HepG2 (cell line): ENCODE results near the gene LAMA5. TPM values are rescaled to one million over a fixed set of nuclear protein-coding genes. Genes with fewer than 3 reads are reported as not detected.

Experiments
- ARNT2 ChIP-seq: sonication (generic); formaldehyde crosslinking; IDR thresholded peaks from 2 replicates; pipeline ENCODE4 v1.8.0; 2022; ENCODE audit warnings: mild to moderate bottlenecking, low read depth, missing genetic modification reagents, moderate library complexity
- CREB3 ChIP-seq: sonication (generic); formaldehyde crosslinking; IDR thresholded peaks from 2 replicates; pipeline ENCODE4 v1.5.0; 2020; ENCODE audit warnings: missing genetic modification reagents
- DMAP1 ChIP-seq: IDR thresholded peaks from 2 replicates; pipeline ENCODE4 v1.6.1; 2016
- ESRRA ChIP-seq: sonication (generic); formaldehyde crosslinking; IDR thresholded peaks from 2 replicates; pipeline ENCODE4 v1.5.1; 2020; ENCODE audit warnings: mild to moderate bottlenecking, low read depth, missing genetic modification reagents
- HNRNPLL ChIP-seq: fragments of 200-400 bp; formaldehyde crosslinking; IDR thresholded peaks from 2 replicates; pipeline ENCODE4 v1.6.1; 2017; ENCODE audit warnings: mild to moderate bottlenecking, low read depth, low read length; ENCODE audit not compliant: poor library complexity, severe bottlenecking
- JUND ChIP-seq: sonication (generic); formaldehyde crosslinking; IDR thresholded peaks from 2 replicates; pipeline ENCODE4 v1.8.0; 2022; ENCODE audit warnings: mild to moderate bottlenecking, missing genetic modification reagents
- MAF1 ChIP-seq: sonication (generic); formaldehyde crosslinking; IDR thresholded peaks from 2 replicates; pipeline ENCODE4 v1.5.0; 2020; ENCODE audit warnings: missing genetic modification reagents, borderline replicate concordance
- MBD4 ChIP-seq: IDR thresholded peaks from 2 replicates; pipeline ENCODE4 v1.6.1; 2012; ENCODE audit warnings: low read length, inconsistent platforms, borderline replicate concordance
- MIXL1 ChIP-seq: IDR thresholded peaks from 2 replicates; pipeline ENCODE4 v1.6.1; 2016
- NFATC3 ChIP-seq: sonication (generic); formaldehyde crosslinking; IDR thresholded peaks from 2 replicates; pipeline ENCODE4 v1.5.1; 2020; ENCODE audit warnings: mild to moderate bottlenecking, missing genetic modification reagents
- NFKB2 ChIP-seq: sonication (generic); formaldehyde crosslinking; IDR thresholded peaks from 2 replicates; pipeline ENCODE4 v1.4.0; 2020; ENCODE audit warnings: missing genetic modification reagents, borderline replicate concordance
- PCBP1 ChIP-seq: fragments of 200-400 bp; formaldehyde crosslinking; IDR thresholded peaks from 2 replicates; pipeline ENCODE4 v1.6.1; 2017; ENCODE audit warnings: mild to moderate bottlenecking, low read depth, low read length, borderline replicate concordance
- PHF5A ChIP-seq: IDR thresholded peaks from one replicate; pipeline ENCODE4 v1.6.1; 2018; ENCODE audit warnings: low read depth, missing genetic modification reagents; ENCODE audit not compliant: unreplicated experiment
- RNF219 ChIP-seq: sonication (generic); formaldehyde crosslinking; IDR thresholded peaks from 2 replicates; pipeline ENCODE4 v1.5.0; 2020; ENCODE audit warnings: mild to moderate bottlenecking, missing genetic modification reagents
- SMAD9 ChIP-seq: sonication (generic); formaldehyde crosslinking; IDR thresholded peaks from 2 replicates; pipeline ENCODE4 v1.5.1; 2020; ENCODE audit warnings: mild to moderate bottlenecking, missing genetic modification reagents
- TEF ChIP-seq: sonication (generic); formaldehyde crosslinking; IDR thresholded peaks from 2 replicates; pipeline ENCODE4 v1.5.0; 2020; ENCODE audit warnings: missing genetic modification reagents
- TFAP4 ChIP-seq: sonication (generic); IDR thresholded peaks from 2 replicates; pipeline ENCODE4 v1.6.1; 2016; ENCODE audit warnings: low read depth, borderline replicate concordance
- ZBTB8A ChIP-seq: sonication (generic); formaldehyde crosslinking; IDR thresholded peaks from 2 replicates; pipeline ENCODE4 v1.4.0; 2020; ENCODE audit warnings: mild to moderate bottlenecking, low read depth, missing genetic modification reagents, borderline replicate concordance
- ZEB1 ChIP-seq: IDR thresholded peaks from 2 replicates; pipeline ENCODE4 v1.6.1; 2012; ENCODE audit warnings: mild to moderate bottlenecking, low read depth, inconsistent platforms; ENCODE audit not compliant: insufficient replicate concordance
- ZFP90 ChIP-seq: sonication (generic); formaldehyde crosslinking; IDR thresholded peaks from 2 replicates; pipeline ENCODE4 v1.8.0; 2022; ENCODE audit warnings: missing genetic modification reagents, mild to moderate bottlenecking, inconsistent platforms, borderline replicate concordance
- ZNF225 ChIP-seq: sonication (generic); formaldehyde crosslinking; IDR thresholded peaks from 2 replicates; pipeline ENCODE4 v1.4.0; 2020; ENCODE audit warnings: mild to moderate bottlenecking, missing genetic modification reagents
- ZNF251 ChIP-seq: sonication (generic); formaldehyde crosslinking; IDR thresholded peaks from 2 replicates; pipeline ENCODE4 v1.9.0; 2021; ENCODE audit warnings: mild to moderate bottlenecking, missing genetic modification reagents
- ZNF530 ChIP-seq: sonication (generic); formaldehyde crosslinking; IDR thresholded peaks from 2 replicates; pipeline ENCODE4 v1.5.0; 2020; ENCODE audit warnings: low read depth, mild to moderate bottlenecking, missing genetic modification reagents
- ZNF556 ChIP-seq: sonication (generic); formaldehyde crosslinking; IDR thresholded peaks from 2 replicates; pipeline ENCODE4 v1.4.0; 2020; ENCODE audit warnings: mild to moderate bottlenecking, missing genetic modification reagents, borderline replicate concordance
- ZNF598 ChIP-seq: sonication (generic); formaldehyde crosslinking; IDR thresholded peaks from 2 replicates; pipeline ENCODE4 v1.5.1; 2020; ENCODE audit warnings: mild to moderate bottlenecking, missing genetic modification reagents, borderline replicate concordance
- ZNF768 ChIP-seq: sonication (generic); formaldehyde crosslinking; IDR thresholded peaks from 2 replicates; pipeline ENCODE4 v1.4.0; 2020; ENCODE audit warnings: missing genetic modification reagents
- ZSCAN29 ChIP-seq: sonication (generic); formaldehyde crosslinking; conservative IDR thresholded peaks from 2 replicates; pipeline ENCODE4 v1.4.0; 2020; ENCODE audit warnings: mild to moderate bottlenecking, missing genetic modification reagents
- polyA plus RNA-seq, 8 experiments: library from polyadenylated mRNA; depleted of rRNA in 3 of 8; stranded (reverse) in 7 of 8; unstranded in 1 of 8; fragments of >200 nt; fragmentation: Illumina TruSeq in 4 of 8; extraction: Trizol in 4 of 8; gene quantifications; 2 replicates each; pipeline versions ENCODE4 v1.2.1 to v1.2.3, GENCODE V29; 2011 to 2016; ENCODE audit warnings: low read depth in 4 of 8, missing spikeins in 1 of 8, mixed read lengths in 1 of 8; ENCODE audit not compliant: insufficient read depth in 1 of 8
- total RNA-seq, 5 experiments: library from RNA; depleted of rRNA; stranded (reverse); fragments of >200 nt; fragmentation: Illumina TruSeq; extraction: Trizol; gene quantifications; 2 replicates each; pipeline ENCODE4 v1.2.3, GENCODE V29; 2016; ENCODE audit warnings: low read depth in 1 of 5

LAMA5 gene
- total and polyA plus RNA-seq, 2 of the 13 experiments (the other 11 are each of a cell fraction or from before 2014, with no cell fraction given) = 21.0 to 44.7 TPM

GRCh38 chr20:62410746-62411478, 43.8 kb upstream of the LAMA5 start (continued):
- TF ChIP-seq ZNF768 (CRISPR knock-in tag) = no peak
- no peak for TF ChIP-seq TEF (CRISPR knock-in tag)
- TF ChIP-seq ZNF225 (CRISPR knock-in tag) = 0 out of 2 replicates have a peak, but pooled peaks have one; percentile 11
- TF ChIP-seq NFATC3 = peak; percentile 40; the same call in 1 of the 2 replicates
- no peak for TF ChIP-seq RNF219 (CRISPR knock-in tag)
- 0 out of 2 replicates have a peak, but pooled peaks have one; percentile 11 for TF ChIP-seq MAF1 (CRISPR knock-in tag)
- no peak for TF ChIP-seq ZNF251 (CRISPR knock-in tag)
- TF ChIP-seq DMAP1 = no peak
- TF ChIP-seq ZBTB8A (CRISPR knock-in tag) = no peak
- TF ChIP-seq PCBP1 = 0 out of 2 replicates have a peak, but pooled peaks have one; percentile 12
- no peak; the same call in 1 of the 2 replicates for TF ChIP-seq ESRRA (CRISPR knock-in tag)
- TF ChIP-seq MBD4 = no peak
- TF ChIP-seq HNRNPLL = no peak
- TF ChIP-seq ZSCAN29 (CRISPR knock-in tag) = no peak
- TF ChIP-seq ARNT2 = 0 out of 2 replicates have a peak, but pooled peaks have one; percentile 65
- no peak for TF ChIP-seq MIXL1 (CRISPR knock-in tag)
- TF ChIP-seq NFKB2 (CRISPR knock-in tag) = peak; percentile 37; the same call in 1 of the 2 replicates
- TF ChIP-seq ZFP90 = no peak
- 0 out of 2 replicates have a peak, but pooled peaks have one; percentile 81 for TF ChIP-seq SMAD9
- no peak for TF ChIP-seq PHF5A (CRISPR knock-in tag)
- 0 out of 2 replicates have a peak, but pooled peaks have one; percentile 40 for TF ChIP-seq JUND (CRISPR knock-in tag)
- no peak for TF ChIP-seq ZNF556 (CRISPR knock-in tag)
- TF ChIP-seq TFAP4 = no peak
- TF ChIP-seq ZNF530 (CRISPR knock-in tag) = no peak
- TF ChIP-seq CREB3 = no peak
- no peak for TF ChIP-seq ZEB1
- 0 out of 2 replicates have a peak, but pooled peaks have one; percentile 83 for TF ChIP-seq ZNF598 (CRISPR knock-in tag)
